HTERT RPE-1 (cell line): ENCODE measurements around the gene FOXP4.

Experiments
- in situ Hi-C: fragments of 300-500 bp; cut with MboI; formaldehyde crosslinking; loops from 4 replicates; pipeline ENCODE4 v1.14.3; 2020; ENCODE audit warnings: low sequenced_read_pairs

The FOXP4 gene

GRCh38 chr6:41546866-41547798, 951 bp downstream of the FOXP4 start:
- in situ Hi-C loops, result no loop called here

GRCh38 chr6:41547799-41548097, 1.6 kb downstream of the FOXP4 start:
- in situ Hi-C loops, result no loop called here

GRCh38 chr6:41548098-41548840, 2.1 kb downstream of the FOXP4 start:
- in situ Hi-C loops, result no loop called here

GRCh38 chr6:41548841-41549642, 2.9 kb downstream of the FOXP4 start:
- in situ Hi-C loops, result no loop called here

GRCh38 chr6:41549673-41550072, 3.5 kb downstream of the FOXP4 start:
- in situ Hi-C loops, result no loop called here

- in situ Hi-C loops, result no loop called here
Observed at GRCh38 chr6:41551086-41551700, 5.0 kb downstream of the FOXP4 start.

GRCh38 chr6:41551857-41552256, 5.7 kb downstream of the FOXP4 start:
- in situ Hi-C loops, result no loop called here

GRCh38 chr6:41552723-41553122, 6.5 kb downstream of the FOXP4 start:
- in situ Hi-C loops, result no loop called here

- in situ Hi-C loops, result no loop called here
Observed at GRCh38 chr6:41553405-41553999, 7.3 kb downstream of the FOXP4 start.

- in situ Hi-C loops, result no loop called here
Observed at GRCh38 chr6:41555326-41556300, 9.4 kb downstream of the FOXP4 start.

GRCh38 chr6:41557335-41557734, 11.2 kb downstream of the FOXP4 start:
- in situ Hi-C loops, result no loop called here

GRCh38 chr6:41558033-41558807, 12.0 kb downstream of the FOXP4 start:
- in situ Hi-C loops, result no loop called here

GRCh38 chr6:41559655-41560427, 13.7 kb downstream of the FOXP4 start:
- in situ Hi-C loops, result no loop called here

- in situ Hi-C loops, result no loop called here
Observed at GRCh38 chr6:41560431-41561192, 14.4 kb downstream of the FOXP4 start.

- in situ Hi-C loops, result no loop called here
Observed at GRCh38 chr6:41561416-41561815, 15.2 kb downstream of the FOXP4 start.

GRCh38 chr6:41561931-41562911, 16.0 kb downstream of the FOXP4 start:
- in situ Hi-C loops, result no loop called here
